ENCODE measurements around the gene GATA3. TPM values are rescaled to one million over a fixed set of nuclear protein-coding genes. Genes with fewer than 3 reads are reported as not detected.

The GATA3 gene
- polyA plus RNA-seq, 1 experiment: not detected

GRCh38 chr10:8041992-8042720, 12.3 kb upstream of the GATA3 start:
- peaks cover 97% of the 10 kb centered on the region for H3K27me3 ChIP-seq (ENCODE audit: control insufficient read depth, insufficient read depth, low read length)
- POLR2A ChIA-PET: no interaction called here
- H3K9me3 ChIP-seq (ENCODE audit: control insufficient read depth, insufficient read depth, low read length): peaks cover 8% of the 10 kb centered on the region; the same call in 1 of the 2 replicates
- CTCF ChIA-PET: no interaction called here
- no peak for DNase-seq (ENCODE audit: low read depth, low spot score)
- TF ChIP-seq CTCF (IDR thresholded peaks at IDR 0.05; ENCODE audit: low read depth, low read length): no peak
- H3K27ac ChIP-seq (ENCODE audit: low read depth, low read length): no peak overlapping the region
- no peak overlapping the region for H3K4me3 ChIP-seq (ENCODE audit: low read depth, low read length)

- POLR2A ChIA-PET: no interaction called here
- CTCF ChIA-PET: no interaction called here
- H3K9me3 ChIP-seq (ENCODE audit: control insufficient read depth, insufficient read depth, low read length): peaks cover 8% of the 10 kb centered on the region; the same call in 1 of the 2 replicates
- H3K27me3 ChIP-seq (ENCODE audit: control insufficient read depth, insufficient read depth, low read length): peaks cover 98% of the 10 kb centered on the region
- H3K4me3 ChIP-seq (ENCODE audit: low read depth, low read length): no peak overlapping the region
- no peak for TF ChIP-seq CTCF (IDR thresholded peaks at IDR 0.05; ENCODE audit: low read depth, low read length)
- H3K27ac ChIP-seq (ENCODE audit: low read depth, low read length): no peak overlapping the region
- DNase-seq (ENCODE audit: low read depth, low spot score): no peak
These were observed 11.5 kb upstream of the GATA3 start for GRCh38 chr10:8042721-8043568.

GRCh38 chr10:8043569-8044306, 10.8 kb upstream of the GATA3 start:
- H3K27me3 ChIP-seq (ENCODE audit: control insufficient read depth, insufficient read depth, low read length): peaks cover 98% of the 10 kb centered on the region
- H3K27ac ChIP-seq (ENCODE audit: low read depth, low read length): no peak overlapping the region
- no peak for DNase-seq (ENCODE audit: low read depth, low spot score)
- peaks cover 8% of the 10 kb centered on the region; the same call in 1 of the 2 replicates for H3K9me3 ChIP-seq (ENCODE audit: control insufficient read depth, insufficient read depth, low read length)
- ChIA-PET POLR2A (no interaction called here), CTCF (no interaction called here)
- no peak overlapping the region for H3K4me3 ChIP-seq (ENCODE audit: low read depth, low read length)
- no peak for TF ChIP-seq CTCF (IDR thresholded peaks at IDR 0.05; ENCODE audit: low read depth, low read length)

GRCh38 chr10:8044331-8044907, 10.1 kb upstream of the GATA3 start:
- CTCF ChIA-PET: no interaction called here
- no peak for TF ChIP-seq CTCF (IDR thresholded peaks at IDR 0.05; ENCODE audit: low read depth, low read length)
- POLR2A ChIA-PET: no interaction called here
- H3K9me3 ChIP-seq (ENCODE audit: control insufficient read depth, insufficient read depth, low read length): peaks cover 8% of the 10 kb centered on the region; the same call in 1 of the 2 replicates
- H3K27me3 ChIP-seq (ENCODE audit: control insufficient read depth, insufficient read depth, low read length): peaks cover 97% of the 10 kb centered on the region
- no peak for DNase-seq (ENCODE audit: low read depth, low spot score)
- H3K27ac ChIP-seq (ENCODE audit: low read depth, low read length): no peak overlapping the region
- no peak overlapping the region for H3K4me3 ChIP-seq (ENCODE audit: low read depth, low read length)
